ENCODE measurements around the gene FMN2.

GRCh38 chr1:240170806-240171205, 79.1 kb downstream of the FMN2 start:
- no peak for TF ChIP-seq CTCF (conservative IDR thresholded peaks at IDR 0.05)
- TF ChIP-seq ZFX (IDR thresholded peaks at IDR 0.05) = no peak
